HG03139 (cell line): ENCODE data around the gene BEST1.

Experiments used
- ATAC-seq: cut with Tn5 transposase; IDR thresholded peaks from one replicate; pipeline ENCODE4 v1.9.1; 2021; ENCODE audit not compliant: unreplicated experiment

Gene BEST1

GRCh38 chr11:61950035-61950547 is at the start of gene BEST1:
BEST1 (plus strand) TSS chr11:61950351; CDS start chr11:61951807, 1,456 bp downstream.
- no peak for ATAC-seq

- no peak for ATAC-seq
These were observed 48.8 kb upstream of the BEST1 start for GRCh38 chr11:61901397-61901796.

- ATAC-seq = no peak
These were observed 47.8 kb upstream of the BEST1 start for GRCh38 chr11:61902313-61902712.

GRCh38 chr11:61903845-61904244 is 46.3 kb upstream of the BEST1 start:
- ATAC-seq = no peak

GRCh38 chr11:61904539-61905048 is 45.6 kb upstream of the BEST1 start:
- no peak for ATAC-seq

GRCh38 chr11:61905067-61905696 is 45.0 kb upstream of the BEST1 start:
- no peak for ATAC-seq

- no peak for ATAC-seq
These were observed 44.2 kb upstream of the BEST1 start for GRCh38 chr11:61905801-61906521.

- ATAC-seq = no peak
These were observed 43.6 kb upstream of the BEST1 start for GRCh38 chr11:61906522-61906909.

GRCh38 chr11:61907282-61907681 is 42.9 kb upstream of the BEST1 start:
- no peak for ATAC-seq

- no peak for ATAC-seq
These were observed 42.1 kb upstream of the BEST1 start for GRCh38 chr11:61907871-61908729.

GRCh38 chr11:61908730-61909316 is 41.3 kb upstream of the BEST1 start:
- no peak for ATAC-seq

GRCh38 chr11:61910187-61911127 is 39.7 kb upstream of the BEST1 start:
- no peak for ATAC-seq

- no peak for ATAC-seq
These were observed 38.9 kb upstream of the BEST1 start for GRCh38 chr11:61911128-61911700.

- ATAC-seq = no peak
These were observed 38.2 kb upstream of the BEST1 start for GRCh38 chr11:61911701-61912529.

- ATAC-seq = no peak
These were observed 37.6 kb upstream of the BEST1 start for GRCh38 chr11:61912530-61912898.

GRCh38 chr11:61912991-61913698 is 37.0 kb upstream of the BEST1 start:
- ATAC-seq = no peak

GRCh38 chr11:61913699-61914395 is 36.3 kb upstream of the BEST1 start:
- ATAC-seq = no peak
